HEK293 (cell line): ENCODE data around the gene GIPC1.

Experiments
- BCL6B ChIP-seq: fragments of 450-650 bp; formaldehyde crosslinking; IDR thresholded peaks from 2 replicates; pipeline ENCODE4 v1.5.1; 2017; ENCODE audit warnings: missing biosample characterization, missing genetic modification characterization
- GLIS1 ChIP-seq: fragments of 450-650 bp; formaldehyde crosslinking; IDR thresholded peaks from 2 replicates; pipeline ENCODE4 v1.5.1; 2016; ENCODE audit warnings: missing biosample characterization, missing genetic modification characterization
- KLF17 ChIP-seq: fragments of 450-650 bp; formaldehyde crosslinking; IDR thresholded peaks from 2 replicates; pipeline ENCODE4 v1.5.1; 2016; ENCODE audit warnings: missing biosample characterization, missing genetic modification characterization
- OVOL3 ChIP-seq: fragments of 450-650 bp; formaldehyde crosslinking; IDR thresholded peaks from 2 replicates; pipeline ENCODE4 v1.5.1; 2016; ENCODE audit warnings: missing biosample characterization, missing genetic modification characterization
- TCF7L2 ChIP-seq: IDR thresholded peaks from 2 replicates; pipeline ENCODE4 v1.6.1; 2011; ENCODE audit warnings: low read depth, mild to moderate bottlenecking, inconsistent platforms, low read length, moderate library complexity, borderline replicate concordance
- ZBTB10 ChIP-seq: fragments of 450-650 bp; formaldehyde crosslinking; IDR thresholded peaks from 2 replicates; pipeline ENCODE4 v1.5.1; 2016; ENCODE audit warnings: missing biosample characterization, missing genetic modification characterization
- ZBTB17 ChIP-seq: fragments of 450-650 bp; formaldehyde crosslinking; IDR thresholded peaks from 2 replicates; pipeline ENCODE4 v1.5.1; 2016; ENCODE audit warnings: missing biosample characterization, missing genetic modification characterization
- ZBTB7A ChIP-seq: fragments of 450-650 bp; formaldehyde crosslinking; IDR thresholded peaks from 2 replicates; pipeline ENCODE4 v1.5.1; 2016; ENCODE audit warnings: low read depth, missing biosample characterization, missing genetic modification characterization
- ZFP3 ChIP-seq: fragments of 450-650 bp; formaldehyde crosslinking; IDR thresholded peaks from 2 replicates; pipeline ENCODE4 v1.5.1; 2016; ENCODE audit warnings: low read depth, missing biosample characterization, missing genetic modification characterization
- ZFP37 ChIP-seq: fragments of 450-650 bp; formaldehyde crosslinking; IDR thresholded peaks from 2 replicates; pipeline ENCODE4 v1.5.1; 2016; ENCODE audit warnings: missing biosample characterization, missing genetic modification characterization
- ZNF2 ChIP-seq: fragments of 450-650 bp; formaldehyde crosslinking; IDR thresholded peaks from 2 replicates; pipeline ENCODE4 v1.5.1; 2016; ENCODE audit warnings: missing biosample characterization, missing genetic modification characterization
- ZNF211 ChIP-seq: fragments of 450-650 bp; formaldehyde crosslinking; IDR thresholded peaks from 2 replicates; pipeline ENCODE4 v1.5.1; 2016; ENCODE audit warnings: low read depth, missing biosample characterization, missing genetic modification characterization
- ZNF248 ChIP-seq: fragments of 450-650 bp; formaldehyde crosslinking; IDR thresholded peaks from 2 replicates; pipeline ENCODE4 v1.5.1; 2017; ENCODE audit warnings: missing biosample characterization, missing genetic modification characterization
- ZNF501 ChIP-seq: fragments of 450-650 bp; formaldehyde crosslinking; IDR thresholded peaks from 2 replicates; pipeline ENCODE4 v1.5.1; 2016; ENCODE audit warnings: missing biosample characterization, missing genetic modification characterization
- ZNF518A ChIP-seq: fragments of 450-650 bp; formaldehyde crosslinking; conservative IDR thresholded peaks from 2 replicates; pipeline ENCODE4 v1.5.1; 2016; ENCODE audit warnings: low read depth, missing biosample characterization, missing genetic modification characterization
- ZNF548 ChIP-seq: fragments of 450-650 bp; formaldehyde crosslinking; IDR thresholded peaks from 2 replicates; pipeline ENCODE4 v1.5.1; 2016; ENCODE audit warnings: missing biosample characterization, missing genetic modification characterization
- ZNF549 ChIP-seq: fragments of 450-650 bp; IDR thresholded peaks from 2 replicates; pipeline ENCODE4 v1.5.1; 2018; ENCODE audit warnings: missing biosample characterization, missing genetic modification characterization, mild to moderate bottlenecking, inconsistent platforms, moderate library complexity
- ZNF596 ChIP-seq: fragments of 450-650 bp; IDR thresholded peaks from 2 replicates; pipeline ENCODE4 v1.5.0; 2018; ENCODE audit warnings: missing biosample characterization, mild to moderate bottlenecking, missing genetic modification characterization, moderate library complexity
- ZNF660 ChIP-seq: fragments of 450-650 bp; IDR thresholded peaks from 2 replicates; pipeline ENCODE4 v1.5.1; 2018; ENCODE audit warnings: missing biosample characterization, mild to moderate bottlenecking, missing genetic modification characterization
- ZNF670 ChIP-seq: fragments of 450-650 bp; formaldehyde crosslinking; IDR thresholded peaks from 2 replicates; pipeline ENCODE4 v1.5.1; 2016; ENCODE audit warnings: missing biosample characterization, missing genetic modification characterization, low read depth
- ZNF704 ChIP-seq: fragments of 450-650 bp; formaldehyde crosslinking; IDR thresholded peaks from 2 replicates; pipeline ENCODE4 v1.5.1; 2016; ENCODE audit warnings: missing biosample characterization, missing genetic modification characterization
- ZNF707 ChIP-seq: fragments of 450-650 bp; formaldehyde crosslinking; IDR thresholded peaks from 2 replicates; pipeline ENCODE4 v1.5.1; 2016; ENCODE audit warnings: missing biosample characterization, missing genetic modification characterization
- ZNF776 ChIP-seq: fragments of 450-650 bp; formaldehyde crosslinking; IDR thresholded peaks from 2 replicates; pipeline ENCODE4 v1.5.0; 2017; ENCODE audit warnings: missing biosample characterization, missing genetic modification characterization, borderline replicate concordance
- ZNF791 ChIP-seq: fragments of 450-650 bp; formaldehyde crosslinking; IDR thresholded peaks from 2 replicates; pipeline ENCODE4 v1.5.1; 2016; ENCODE audit warnings: missing biosample characterization, missing genetic modification characterization
- ZNF830 ChIP-seq: fragments of 450-650 bp; IDR thresholded peaks from 2 replicates; pipeline ENCODE4 v1.5.0; 2018; ENCODE audit warnings: missing biosample characterization, missing genetic modification characterization, low read depth, mild to moderate bottlenecking, moderate library complexity
- ZSCAN30 ChIP-seq: fragments of 450-650 bp; IDR thresholded peaks from 2 replicates; pipeline ENCODE4 v1.5.1; 2018; ENCODE audit warnings: missing biosample characterization, mild to moderate bottlenecking, missing genetic modification characterization, moderate library complexity
- ZSCAN5A ChIP-seq: fragments of 450-650 bp; formaldehyde crosslinking; IDR thresholded peaks from 2 replicates; pipeline ENCODE4 v1.5.1; 2016; ENCODE audit warnings: missing biosample characterization, missing genetic modification characterization

Gene GIPC1

GRCh38 chr19:14479975-14480699, 15.8 kb downstream of the GIPC1 start (continued):
- TF ChIP-seq ZNF704 (tag by site-specific recombination): no peak
- no peak for TF ChIP-seq ZNF830 (tag by site-specific recombination)
- no peak for TF ChIP-seq ZSCAN5A
- no peak for TF ChIP-seq ZNF549 (tag by site-specific recombination)
- TF ChIP-seq ZNF707 (tag by site-specific recombination): no peak
- peak; percentile 49 for TF ChIP-seq ZBTB17
- TF ChIP-seq ZNF660 (tag by site-specific recombination): peak; percentile 49; the same call in 1 of the 2 replicates
- no peak for TF ChIP-seq ZNF518A
- peak; percentile 77 for TF ChIP-seq GLIS1 (tag by site-specific recombination)
- no peak for TF ChIP-seq ZNF548 (tag by site-specific recombination)
- no peak for TF ChIP-seq ZNF791 (tag by site-specific recombination)
- TF ChIP-seq ZSCAN30 (tag by site-specific recombination): no peak
- no peak for TF ChIP-seq OVOL3 (tag by site-specific recombination)
- no peak for TF ChIP-seq ZNF596 (tag by site-specific recombination)
- peak; percentile 90 for TF ChIP-seq ZBTB10 (tag by site-specific recombination)
- no peak for TF ChIP-seq ZFP37 (tag by site-specific recombination)
- TF ChIP-seq KLF17 (tag by site-specific recombination): 0 out of 2 replicates have a peak, but pooled peaks have one; percentile 62
- no peak for TF ChIP-seq ZFP3 (tag by site-specific recombination)
- TF ChIP-seq ZBTB7A (tag by site-specific recombination): peak; percentile 61; the same call in 1 of the 2 replicates
- TF ChIP-seq ZNF2 (tag by site-specific recombination): 0 out of 2 replicates have a peak, but pooled peaks have one; percentile 41
- TF ChIP-seq ZNF501 (tag by site-specific recombination): no peak
- TF ChIP-seq ZNF211 (tag by site-specific recombination): no peak
- no peak for TF ChIP-seq BCL6B
- no peak for TF ChIP-seq ZNF248 (tag by site-specific recombination)
- no peak for TF ChIP-seq ZNF670 (tag by site-specific recombination)
- TF ChIP-seq ZNF776 (tag by site-specific recombination): no peak
- TF ChIP-seq TCF7L2: no peak
